ENCODE results near the gene CRTC1. TPM values are rescaled to one million over a fixed set of nuclear protein-coding genes. Genes with fewer than 3 reads are reported as not detected.

CRTC1 gene
- total RNA-seq, 3 donors from 2014 or later = 11.5 to 15.1 (median 12.5) TPM

GRCh38 chr19:18671303-18672043 lies 12.0 kb upstream of the CRTC1 start:
- intact Hi-C loops (cut with DNase I, micrococcal nuclease) = no loop called here
- DNase-seq (no peak), ATAC-seq (no peak)
- TF ChIP-seq CTCF (IDR thresholded peaks at IDR 0.05) = no peak
- Histone ChIP-seq H3K36me3 (ENCODE audit: low read depth) (peaks cover 4% of the 10 kb centered on the region), H3K9me3 (no peaks in the 10 kb centered on the region), H3K4me3 (no peak overlapping the region), H3K4me1 (ENCODE audit: low read depth) (no peaks in the 10 kb centered on the region)

- no peaks in the 10 kb centered on the region for H3K4me1 ChIP-seq (ENCODE audit: low read depth)
- H3K9me3 ChIP-seq = no peaks in the 10 kb centered on the region
- intact Hi-C loops (cut with DNase I, micrococcal nuclease) = no loop called here
- H3K4me3 ChIP-seq = no peak overlapping the region
- peaks cover 4% of the 10 kb centered on the region for H3K36me3 ChIP-seq (ENCODE audit: low read depth)
- TF ChIP-seq CTCF (IDR thresholded peaks at IDR 0.05) = no peak
- ATAC-seq = no peak
- no peak for DNase-seq
Observed at GRCh38 chr19:18672044-18672451, 11.4 kb upstream of the CRTC1 start.

- no peak overlapping the region for H3K4me3 ChIP-seq
- no peaks in the 10 kb centered on the region for H3K9me3 ChIP-seq
- peaks cover under 1% of the 10 kb centered on the region for H3K4me1 ChIP-seq (ENCODE audit: low read depth)
- intact Hi-C loops (cut with DNase I, micrococcal nuclease) = no loop called here
- ATAC-seq = peak; percentile 37
- DNase-seq = no peak
- peaks cover 4% of the 10 kb centered on the region for H3K36me3 ChIP-seq (ENCODE audit: low read depth)
- no peak for TF ChIP-seq CTCF (IDR thresholded peaks at IDR 0.05)
Observed at GRCh38 chr19:18672606-18673337, 10.7 kb upstream of the CRTC1 start.

GRCh38 chr19:18674616-18675015 lies 8.9 kb upstream of the CRTC1 start:
- DNase-seq (no peak), ATAC-seq (no peak)
- TF ChIP-seq CTCF (IDR thresholded peaks at IDR 0.05) = no peak

GRCh38 chr19:18675779-18676178 lies 7.7 kb upstream of the CRTC1 start:
- intact Hi-C loops (cut with DNase I, micrococcal nuclease) = no loop called here
- Histone ChIP-seq H3K9me3 (no peaks in the 10 kb centered on the region), H3K36me3 (ENCODE audit: low read depth) (no peaks in the 10 kb centered on the region), H3K4me1 (ENCODE audit: low read depth) (peaks cover 4% of the 10 kb centered on the region), H3K4me3 (no peak overlapping the region)
- ATAC-seq (no peak), DNase-seq (no peak)
- no peak for TF ChIP-seq CTCF (IDR thresholded peaks at IDR 0.05)

More at GRCh38 chr19:18674616-18675015, 8.9 kb upstream of the CRTC1 start:
- H3K36me3 ChIP-seq (ENCODE audit: low read depth) = no peaks in the 10 kb centered on the region
- H3K4me3 ChIP-seq = no peak overlapping the region
- intact Hi-C loops (cut with DNase I, micrococcal nuclease) = no loop called here
- peaks cover 4% of the 10 kb centered on the region for H3K4me1 ChIP-seq (ENCODE audit: low read depth)
- no peaks in the 10 kb centered on the region for H3K9me3 ChIP-seq
